Smooth muscle cell (in vitro differentiated cells): ENCODE data around the gene RABL6. TPM values are rescaled to one million over a fixed set of nuclear protein-coding genes. Genes with fewer than 3 reads are reported as not detected.

ENCODE experiments used
- DNase-seq: peaks from one replicate; lab custom pipeline; 2025; ENCODE audit not compliant: unreplicated experiment; lab: John Stamatoyannopoulos, UW
- H2AFZ ChIP-seq: fragments of 200-600 bp; sonication (generic); 2 replicates; pipeline ENCODE4 v1.6.0; 2016; ENCODE audit warnings: antibody characterized with exemption, low read depth, mild to moderate bottlenecking
- H3F3A ChIP-seq: fragments of 200-600 bp; sonication (generic); 2 replicates; pipeline ENCODE4 v1.6.0; 2017; ENCODE audit warnings: antibody characterized with exemption, low read depth
- H3K27ac ChIP-seq: fragments of 200-600 bp; sonication (generic); 2 replicates; pipeline ENCODE4 v1.5.1; 2016; ENCODE audit warnings: low read depth, mild to moderate bottlenecking
- H3K27me3 ChIP-seq: fragments of 200-600 bp; sonication (generic); 2 replicates; pipeline ENCODE4 v1.6.1; 2016; ENCODE audit warnings: low read depth, mild to moderate bottlenecking
- H3K36me3 ChIP-seq: fragments of 200-600 bp; sonication (generic); 2 replicates; pipeline ENCODE4 v1.5.1; 2016; ENCODE audit warnings: low read depth
- H3K4me1 ChIP-seq: fragments of 200-600 bp; sonication (generic); 2 replicates; pipeline ENCODE4 v1.5.1; 2016; ENCODE audit warnings: low read depth
- H3K4me2 ChIP-seq: fragments of 200-600 bp; sonication (generic); 2 replicates; pipeline ENCODE4 v1.6.0; 2016; ENCODE audit warnings: mild to moderate bottlenecking
- H3K4me3 ChIP-seq: fragments of 200-600 bp; sonication (generic); 2 replicates; pipeline ENCODE4 v1.5.1; 2016; ENCODE audit warnings: mild to moderate bottlenecking
- H3K79me2 ChIP-seq: fragments of 200-600 bp; sonication (generic); 2 replicates; pipeline ENCODE4 v1.6.0; 2016; ENCODE audit warnings: low read depth, mild to moderate bottlenecking
- H3K9ac ChIP-seq: fragments of 200-600 bp; sonication (generic); 2 replicates; pipeline ENCODE4 v1.6.0; 2016; ENCODE audit warnings: low read depth
- H3K9me3 ChIP-seq: fragments of 200-600 bp; sonication (generic); replicated peaks from 2 replicates; pipeline ENCODE4 v1.5.1; 2016; ENCODE audit warnings: low read depth
- H4K20me1 ChIP-seq: fragments of 200-600 bp; sonication (generic); 2 replicates; pipeline ENCODE4 v1.6.0; 2016; ENCODE audit warnings: low read depth
- CTCF ChIP-seq: fragments of 200-600 bp; sonication (generic); IDR thresholded peaks from 2 replicates; pipeline ENCODE4 v1.5.1; 2017; ENCODE audit warnings: borderline replicate concordance, mild to moderate bottlenecking, antibody characterized with exemption; ENCODE audit not compliant: insufficient read depth, poor library complexity, severe bottlenecking
- WGBS: methylation state at CpG from one replicate; pipeline ENCODE4 v1.1.7; 2016; ENCODE audit warnings: low lambda C conversion rate; 5-methylcytosine and 5-hydroxymethylcytosine counted together
- polyA plus RNA-seq: library from polyadenylated mRNA; unstranded; fragments of >200 nt; fragmentation: Nextera tagmentation; extraction: Ambion mirVana; gene quantifications from 2 replicates; pipeline ENCODE4 v1.2.1, GENCODE V29; 2016
- total RNA-seq: library from RNA; depleted of rRNA; stranded (reverse); fragments of >200 nt; gene quantifications from 2 replicates; pipeline ENCODE4 v1.2.3, GENCODE V29; 2014

RABL6 gene
- total and polyA plus RNA-seq, 2 experiments from 2014 or later, result 54.3 to 81.6 TPM

- Histone ChIP-seq H3K9ac (peak overlapping the region; percentile 66), H3K4me3 (peak overlapping the region; percentile 93), H4K20me1 (peaks cover 13% of the 10 kb centered on the region), H3K9me3 (no peaks in the 10 kb centered on the region), H3K36me3 (no peaks in the 10 kb centered on the region), H3F3A (no peaks in the 10 kb centered on the region), H2AFZ (no peak overlapping the region), H3K27ac (peak overlapping the region; percentile 86), H3K79me2 (peaks cover 14% of the 10 kb centered on the region), H3K27me3 (no peaks in the 10 kb centered on the region), H3K4me1 (peaks cover 11% of the 10 kb centered on the region), H3K4me2 (peak overlapping the region; percentile 100)
- no peak for TF ChIP-seq CTCF
- WGBS, result 1% methylated on average over 40 of the region's 53 CpGs
- DNase-seq, result peak; percentile 67
Observed at GRCh38 chr9:136848393-136849037, 40.8 kb downstream of the RABL6 start.

GRCh38 chr9:136849038-136849959 lies 41.6 kb downstream of the RABL6 start, which contains the start of gene PHPT1:
Gene PHPT1, plus strand, starts transcription at chr9:136849409. Its CDS starts 22 bp downstream, at chr9:136849431.
- WGBS, result 2% methylated on average over 56 of the region's 77 CpGs
- Histone ChIP-seq H3K27me3 (no peaks in the 10 kb centered on the region), H3K9me3 (no peaks in the 10 kb centered on the region), H3K4me2 (peak within 1 kb of the TSS; percentile 100), H3K79me2 (peaks cover 14% of the 10 kb centered on the region), H3K36me3 (no peaks in the 10 kb centered on the region), H4K20me1 (peaks cover 13% of the 10 kb centered on the region), H3K9ac (peak within 1 kb of the TSS; percentile 73), H3K4me1 (peaks cover 11% of the 10 kb centered on the region), H3K4me3 (peak within 1 kb of the TSS; percentile 93), H3K27ac (peak within 1 kb of the TSS; percentile 86), H3F3A (no peaks in the 10 kb centered on the region), H2AFZ (peak within 1 kb of the TSS; percentile 61)
- peak; percentile 100 for DNase-seq
- TF ChIP-seq CTCF, result no peak

GRCh38 chr9:136849960-136850865 lies 42.5 kb downstream of the RABL6 start:
- TF ChIP-seq CTCF, result no peak
- Histone ChIP-seq H3K27ac (peak overlapping the region; percentile 86), H3K79me2 (peaks cover 14% of the 10 kb centered on the region), H3K4me3 (peak overlapping the region; percentile 93), H3K9me3 (no peaks in the 10 kb centered on the region), H4K20me1 (peaks cover 13% of the 10 kb centered on the region), H3K4me1 (peaks cover 11% of the 10 kb centered on the region), H3K4me2 (peak overlapping the region; percentile 100), H3K9ac (peak overlapping the region; percentile 73), H3F3A (no peaks in the 10 kb centered on the region), H3K27me3 (no peaks in the 10 kb centered on the region), H2AFZ (no peak overlapping the region), H3K36me3 (no peaks in the 10 kb centered on the region)
- 71% methylated on average over 39 of the region's 43 CpGs for WGBS
- DNase-seq, result no peak
